ENCODE measurements around the gene CHL1. TPM values are rescaled to one million over a fixed set of nuclear protein-coding genes. Genes with fewer than 3 reads are reported as not detected.

The CHL1 gene
- total RNA-seq, 1 donor from 2014 or later, result 0.53 TPM

DNA sequence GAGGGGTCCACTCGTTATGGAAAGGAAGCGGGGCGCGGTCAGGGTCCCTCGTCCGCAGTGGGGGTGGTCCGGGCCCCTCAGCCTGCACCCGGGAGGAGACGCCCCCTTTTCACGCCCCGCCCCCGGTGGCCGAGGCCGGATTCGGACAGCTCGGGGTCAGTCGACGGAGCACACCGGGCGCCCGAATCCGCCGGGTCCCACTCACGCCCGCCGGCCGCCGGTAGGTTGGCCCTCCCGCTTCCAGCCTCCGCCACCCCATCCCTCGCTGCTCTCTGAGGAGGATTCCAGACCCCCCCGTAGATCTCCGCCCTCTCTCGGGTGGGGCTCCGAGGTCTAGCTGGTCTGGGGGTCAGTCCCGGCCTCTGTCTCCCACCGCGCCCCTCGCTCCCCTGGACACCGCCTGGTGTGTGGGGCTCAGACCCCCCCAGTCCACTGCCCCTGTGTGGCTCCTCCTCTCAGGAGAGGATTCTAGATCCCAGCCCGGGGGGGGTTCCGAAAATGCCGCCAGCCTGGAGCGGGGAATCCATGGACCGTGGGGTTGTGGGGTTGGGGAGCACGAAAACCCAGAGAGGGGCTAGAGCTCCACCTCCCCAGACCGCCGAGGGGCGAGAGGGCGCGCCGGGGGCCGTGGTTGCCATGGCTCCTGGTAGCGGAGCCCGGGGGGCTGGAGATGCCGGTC lies 725 bp downstream of the CHL1 start:
- H3K4me3 ChIP-seq, result peak overlapping the region; percentile 42 to 60
- intact Hi-C loops (cut with DNase I), result no loop called here
- TF ChIP-seq, protein P1, sequence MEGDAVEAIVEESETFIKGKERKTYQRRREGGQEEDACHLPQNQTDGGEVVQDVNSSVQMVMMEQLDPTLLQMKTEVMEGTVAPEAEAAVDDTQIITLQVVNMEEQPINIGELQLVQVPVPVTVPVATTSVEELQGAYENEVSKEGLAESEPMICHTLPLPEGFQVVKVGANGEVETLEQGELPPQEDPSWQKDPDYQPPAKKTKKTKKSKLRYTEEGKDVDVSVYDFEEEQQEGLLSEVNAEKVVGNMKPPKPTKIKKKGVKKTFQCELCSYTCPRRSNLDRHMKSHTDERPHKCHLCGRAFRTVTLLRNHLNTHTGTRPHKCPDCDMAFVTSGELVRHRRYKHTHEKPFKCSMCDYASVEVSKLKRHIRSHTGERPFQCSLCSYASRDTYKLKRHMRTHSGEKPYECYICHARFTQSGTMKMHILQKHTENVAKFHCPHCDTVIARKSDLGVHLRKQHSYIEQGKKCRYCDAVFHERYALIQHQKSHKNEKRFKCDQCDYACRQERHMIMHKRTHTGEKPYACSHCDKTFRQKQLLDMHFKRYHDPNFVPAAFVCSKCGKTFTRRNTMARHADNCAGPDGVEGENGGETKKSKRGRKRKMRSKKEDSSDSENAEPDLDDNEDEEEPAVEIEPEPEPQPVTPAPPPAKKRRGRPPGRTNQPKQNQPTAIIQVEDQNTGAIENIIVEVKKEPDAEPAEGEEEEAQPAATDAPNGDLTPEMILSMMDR (IDR thresholded peaks at IDR 0.05), result no peak
- H3K27ac ChIP-seq, result no peak overlapping the region
- H3K27me3 ChIP-seq, result no peaks in the 10 kb centered on the region
- H3K9me3 ChIP-seq, result no peaks in the 10 kb centered on the region
- DNase-seq (ENCODE audit: low spot score in 2 of 2), result no peak
- H3K4me1 ChIP-seq, result peaks cover 7 to 9% of the 10 kb centered on the region in 2 donors
- no peaks in the 10 kb centered on the region for H3K36me3 ChIP-seq

GRCh38 chr3:197828-198491 lies 1.4 kb downstream of the CHL1 start:
- no peak for DNase-seq (ENCODE audit: low spot score in 2 of 2)
- peaks cover 7 to 9% of the 10 kb centered on the region in 2 donors for H3K4me1 ChIP-seq
- no peak overlapping the region for H3K27ac ChIP-seq
- H3K36me3 ChIP-seq, result no peaks in the 10 kb centered on the region
- TF ChIP-seq, protein P1 (IDR thresholded peaks at IDR 0.05), result no peak
- H3K4me3 ChIP-seq, result peak overlapping the region; percentile 42 to 60
- intact Hi-C loops (cut with DNase I), result no loop called here
- H3K27me3 ChIP-seq, result no peaks in the 10 kb centered on the region
- H3K9me3 ChIP-seq, result no peaks in the 10 kb centered on the region

DNA sequence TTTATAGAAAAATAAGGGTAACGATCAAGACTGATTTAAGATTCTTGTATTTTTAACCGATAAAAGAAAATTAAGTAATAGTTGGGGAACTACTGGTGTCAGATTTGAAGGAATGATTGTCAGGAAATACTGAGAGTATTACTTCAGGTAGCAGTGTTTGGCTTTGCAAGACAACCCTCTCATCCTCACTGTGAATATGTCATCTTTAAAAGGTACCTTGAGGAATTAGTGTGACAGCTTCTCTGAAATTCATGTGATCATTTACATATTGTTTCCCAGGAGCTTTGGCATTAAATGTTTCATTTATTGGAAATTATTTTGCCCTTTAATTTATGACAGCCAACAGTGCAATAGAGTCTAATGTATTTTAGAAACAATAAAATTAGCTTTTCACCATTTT lies 3.3 kb downstream of the CHL1 start:
- intact Hi-C loops (cut with DNase I), result no loop called here
- Histone ChIP-seq H3K4me1 (peaks cover 7 to 9% of the 10 kb centered on the region in 2 donors), H3K4me3 (no peak overlapping the region), H3K27ac (no peak overlapping the region), H3K9me3 (no peaks in the 10 kb centered on the region), H3K36me3 (no peaks in the 10 kb centered on the region), H3K27me3 (no peaks in the 10 kb centered on the region)
- TF ChIP-seq, protein P1 (IDR thresholded peaks at IDR 0.05), result no peak
- no peak for DNase-seq (ENCODE audit: low spot score in 2 of 2)

- no peak for DNase-seq (ENCODE audit: low spot score in 2 of 2)
- intact Hi-C loops (cut with DNase I), result no loop called here
- H3K36me3 ChIP-seq, result no peaks in the 10 kb centered on the region
- H3K27ac ChIP-seq, result no peak overlapping the region
- TF ChIP-seq, protein P1 (IDR thresholded peaks at IDR 0.05), result no peak
- H3K9me3 ChIP-seq, result no peaks in the 10 kb centered on the region
- peaks cover 7 to 9% of the 10 kb centered on the region in 2 donors for H3K4me1 ChIP-seq
- H3K27me3 ChIP-seq, result no peaks in the 10 kb centered on the region
- H3K4me3 ChIP-seq, result no peak overlapping the region
These were observed 4.3 kb downstream of the CHL1 start for GRCh38 chr3:200758-201325.

GRCh38 chr3:204102-204501 lies 7.5 kb downstream of the CHL1 start:
- no peaks in the 10 kb centered on the region for H3K4me1 ChIP-seq
- H3K27me3 ChIP-seq, result no peaks in the 10 kb centered on the region
- DNase-seq (ENCODE audit: low spot score in 2 of 2), result no peak
- H3K36me3 ChIP-seq, result no peaks in the 10 kb centered on the region
- no peak overlapping the region for H3K4me3 ChIP-seq
- intact Hi-C loops (cut with DNase I), result no loop called here
- no peak overlapping the region for H3K27ac ChIP-seq
- TF ChIP-seq, protein P1 (IDR thresholded peaks at IDR 0.05), result no peak
- H3K9me3 ChIP-seq, result no peaks in the 10 kb centered on the region

Data from ascending aorta (tissue), 2 donors.